ENCODE data around the gene S100A16.
"Not testable (repeated sequence)": the region's sequence is repeated elsewhere in the genome, so short reads cannot be mapped to it uniquely, and the experiment has no call there.

Gene S100A16

GRCh38 chr1:153583514-153583913, 29.4 kb downstream of the S100A16 start:
- DNase-seq, result not testable (repeated sequence)

GRCh38 chr1:153582836-153583235, 30.1 kb downstream of the S100A16 start:
- DNase-seq, result not testable (repeated sequence)

GRCh38 chr1:153578936-153579335, 34.0 kb downstream of the S100A16 start:
- no peak for DNase-seq

- no peak for DNase-seq
Measured at GRCh38 chr1:153578490-153578889, 34.4 kb downstream of the S100A16 start.

- DNase-seq, result no peak
Measured at GRCh38 chr1:153577624-153578051, 35.3 kb downstream of the S100A16 start.

- no peak for DNase-seq
Measured at GRCh38 chr1:153577138-153577537, 35.8 kb downstream of the S100A16 start.

GRCh38 chr1:153575497-153575896, 37.4 kb downstream of the S100A16 start:
- not testable (repeated sequence) for DNase-seq

- not testable (repeated sequence) for DNase-seq
Measured at GRCh38 chr1:153575081-153575491, 37.9 kb downstream of the S100A16 start.

GRCh38 chr1:153573351-153573750, 39.6 kb downstream of the S100A16 start:
- no peak for DNase-seq

- DNase-seq, result peak; percentile 26
Measured at GRCh38 chr1:153572569-153573015, 40.3 kb downstream of the S100A16 start.

GRCh38 chr1:153571706-153572105, 41.2 kb downstream of the S100A16 start:
- DNase-seq, result no peak

GRCh38 chr1:153570874-153571273, 42.1 kb downstream of the S100A16 start:
- DNase-seq, result no peak

- no peak for DNase-seq
Measured at GRCh38 chr1:153569465-153569864, 43.5 kb downstream of the S100A16 start.

- DNase-seq, result peak; percentile 72
Measured at GRCh38 chr1:153568367-153569099, 44.4 kb downstream of the S100A16 start.

- DNase-seq, result no peak
Measured at GRCh38 chr1:153567621-153568366, 45.1 kb downstream of the S100A16 start.

GRCh38 chr1:153566414-153567371, 46.2 kb downstream of the S100A16 start:
- DNase-seq, result peak; percentile 65

GRCh38 chr1:153565529-153566374, 47.2 kb downstream of the S100A16 start, which contains the start of gene S100A2:
S100A2 (minus strand) TSS chr1:153565844; CDS start chr1:153563877, 1,967 bp downstream.
- no peak for DNase-seq

- DNase-seq, result no peak
Measured at GRCh38 chr1:153563991-153564390, 48.9 kb downstream of the S100A16 start.

GRCh38 chr1:153563483-153563901, 49.4 kb downstream of the S100A16 start:
- DNase-seq, result no peak

GRCh38 chr1:153562021-153562420, 50.9 kb downstream of the S100A16 start:
- not testable (repeated sequence) for DNase-seq

- DNase-seq, result no peak
Measured at GRCh38 chr1:153561466-153561985, 51.4 kb downstream of the S100A16 start.
